ENCODE measurements around the gene HORMAD2. TPM values are rescaled to one million over a fixed set of nuclear protein-coding genes. Genes with fewer than 3 reads are reported as not detected.

Gene HORMAD2
- total RNA-seq, 1 donor from 2014 or later, result 1.5 TPM

DNA sequence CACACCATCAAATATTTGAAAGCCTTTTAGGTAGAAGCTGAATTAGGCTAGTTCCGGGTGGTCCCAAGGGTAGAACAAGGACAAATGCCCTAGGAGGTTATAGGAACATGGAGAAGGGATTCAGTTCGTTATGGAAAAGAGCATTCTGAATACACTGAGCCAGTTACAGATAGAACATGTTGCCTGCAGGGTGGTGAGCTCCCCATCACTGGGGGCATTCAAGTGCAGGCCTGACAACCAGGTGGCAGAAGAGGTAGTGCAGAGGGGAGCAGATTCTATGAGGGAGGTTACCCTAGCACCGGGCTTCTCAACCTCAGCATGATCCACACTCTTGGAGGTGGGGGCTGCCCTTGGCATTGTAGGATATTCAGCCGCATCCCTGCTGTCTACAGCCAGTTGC lies 142.1 kb downstream of the HORMAD2 start:
- DNase-seq (ENCODE audit: low spot score), result no peak
- ATAC-seq, result no peak

DNA sequence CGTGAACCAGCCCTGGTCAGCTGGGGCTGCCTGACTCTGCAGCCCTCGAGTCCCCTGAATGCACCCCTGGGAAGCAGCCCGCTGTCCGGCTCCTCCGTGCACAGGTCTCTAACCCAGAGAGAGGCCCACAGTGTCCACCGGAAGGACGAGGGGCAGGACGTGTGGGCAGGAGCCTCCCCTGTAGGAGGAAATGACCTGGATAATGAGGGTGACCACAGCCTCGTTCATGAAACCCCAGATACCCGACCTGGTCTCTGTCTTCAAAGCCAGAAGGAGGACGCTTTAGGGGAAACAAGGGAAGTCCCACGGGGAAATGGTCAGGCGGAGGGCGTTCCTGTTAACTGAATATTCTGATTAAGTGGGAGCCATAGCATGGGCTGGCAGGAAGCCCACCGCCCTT lies 143.0 kb downstream of the HORMAD2 start:
- no peak for ATAC-seq
- no peak for DNase-seq (ENCODE audit: low spot score)

DNA sequence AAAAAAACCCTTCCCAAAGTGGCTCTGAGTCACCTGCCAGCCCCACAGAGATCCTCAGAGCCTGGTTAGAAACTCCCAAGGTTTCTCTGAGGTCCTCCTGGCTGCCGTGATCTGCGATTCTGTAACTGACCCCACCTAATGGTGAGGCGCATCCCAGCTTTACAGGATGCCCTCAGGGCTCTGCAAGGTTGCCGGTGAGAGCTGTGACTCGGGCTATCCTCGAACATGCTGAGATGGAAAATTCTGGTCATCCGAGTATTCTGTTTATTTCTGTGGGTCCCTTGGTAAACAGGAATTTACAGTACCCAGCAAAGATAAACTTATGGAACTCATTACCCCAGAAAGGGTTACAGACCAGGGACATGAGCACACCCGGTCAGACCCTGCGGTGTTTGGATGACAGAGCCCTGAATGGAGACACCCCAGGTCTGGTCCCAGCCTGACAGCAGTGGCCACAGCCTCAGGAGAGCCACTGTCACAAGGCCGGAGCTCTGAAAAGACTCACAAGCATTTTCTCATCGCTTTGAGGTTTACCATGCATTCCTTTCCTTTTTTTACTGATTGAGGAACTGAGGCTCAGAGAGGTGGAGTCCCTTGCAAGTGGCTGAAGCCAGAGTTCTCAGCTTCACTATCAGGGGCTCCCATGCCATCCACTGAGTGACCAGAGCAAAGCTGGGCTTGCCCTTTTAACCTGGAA lies 144.0 kb downstream of the HORMAD2 start:
- ATAC-seq, result no peak
- DNase-seq (ENCODE audit: low spot score), result no peak

DNA sequence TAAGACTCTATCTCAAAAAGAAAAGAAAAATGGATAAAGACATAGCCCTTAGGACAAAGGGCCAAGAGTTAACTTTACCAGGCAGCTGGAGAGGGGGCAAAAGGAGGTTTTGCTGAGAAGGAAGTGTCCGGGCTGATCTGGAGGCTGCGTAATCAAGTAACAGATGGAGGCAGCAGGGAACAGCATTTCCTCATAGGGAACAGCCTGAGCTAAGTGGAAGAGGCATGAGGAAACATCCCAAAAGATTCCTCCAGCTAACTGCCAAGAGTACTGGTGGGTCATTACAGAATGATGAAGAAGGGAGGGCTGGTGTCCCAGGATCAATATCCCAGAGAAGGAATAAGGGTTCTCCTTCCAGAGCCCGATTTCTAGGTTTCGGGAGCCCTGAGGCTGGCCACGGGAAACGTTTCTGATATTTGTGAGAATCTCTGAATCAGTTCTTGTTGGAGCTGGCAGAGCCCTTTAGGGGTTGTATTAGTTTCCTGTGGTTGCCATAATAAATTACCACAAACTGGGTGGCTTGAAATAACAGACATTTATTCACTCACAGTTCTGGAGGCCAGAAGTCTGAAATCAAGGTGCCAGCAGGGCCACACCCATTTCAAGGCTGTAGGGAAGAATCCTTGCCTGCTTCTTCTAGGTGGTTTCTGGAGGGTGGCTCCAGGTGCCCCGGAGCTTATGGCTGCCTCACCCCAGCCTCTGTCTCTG lies 145.1 kb downstream of the HORMAD2 start:
- no peak for DNase-seq (ENCODE audit: low spot score)
- no peak for ATAC-seq

DNA sequence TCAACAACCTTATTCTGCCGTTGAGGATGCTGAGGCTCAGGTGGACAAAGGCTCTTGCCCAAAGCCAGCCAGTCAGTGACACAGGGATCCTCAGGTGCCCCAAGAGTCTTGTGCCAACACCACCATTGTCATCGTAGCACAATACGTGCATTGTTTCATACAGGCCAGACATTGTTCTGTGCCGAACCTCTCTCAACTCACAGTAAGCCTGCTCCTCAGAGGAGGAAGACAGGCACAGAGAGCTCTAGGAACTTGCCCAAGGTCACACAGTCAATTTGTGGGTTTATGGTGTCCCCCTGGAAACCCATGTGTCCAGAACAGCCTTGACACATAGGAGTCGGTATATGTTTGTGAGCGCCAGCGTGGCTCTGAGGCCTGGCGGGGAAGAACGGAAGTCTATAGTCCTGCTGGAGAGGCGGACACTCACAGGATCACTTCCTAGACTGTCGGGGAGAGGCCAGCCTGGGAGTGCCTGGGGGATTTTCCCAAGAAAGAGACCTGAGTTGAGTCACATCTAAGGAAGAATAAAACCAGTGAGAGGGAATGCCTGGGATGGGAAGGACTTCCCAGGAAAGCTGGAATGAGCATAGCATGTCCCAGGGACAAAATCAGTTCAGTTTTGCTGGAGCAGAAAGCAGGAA lies 146.0 kb downstream of the HORMAD2 start:
- DNase-seq (ENCODE audit: low spot score) (no peak), ATAC-seq (no peak)

Other genes starting within 250 kb of the HORMAD2 start
- gene ASCC2, start 242.2 kb upstream of the HORMAD2 start, total RNA-seq, result 46.9 TPM
- 12.8 TPM for gene MTMR3, start 197.3 kb upstream of the HORMAD2 start, total RNA-seq
- 0.38 TPM for gene LIF, start 166.3 kb downstream of the HORMAD2 start, total RNA-seq
- 0.10 TPM for gene OSM, start 186.4 kb downstream of the HORMAD2 start, total RNA-seq
- gene CASTOR1, start 209.0 kb downstream of the HORMAD2 start, total RNA-seq, result 9.7 TPM
- 19.7 TPM for gene TBC1D10A, start 246.5 kb downstream of the HORMAD2 start, total RNA-seq

Measured in left lobe of liver (tissue), 2 donors.